KG1 (cell line): ENCODE data around the gene CEP295NL.
A peak's percentile ranks its signal among the peaks of the same experiment; 100 is the strongest.

Source experiments
- DNase-seq: peaks from one replicate; lab custom pipeline; 2025; lab: John Stamatoyannopoulos, UW

CEP295NL gene

DNA sequence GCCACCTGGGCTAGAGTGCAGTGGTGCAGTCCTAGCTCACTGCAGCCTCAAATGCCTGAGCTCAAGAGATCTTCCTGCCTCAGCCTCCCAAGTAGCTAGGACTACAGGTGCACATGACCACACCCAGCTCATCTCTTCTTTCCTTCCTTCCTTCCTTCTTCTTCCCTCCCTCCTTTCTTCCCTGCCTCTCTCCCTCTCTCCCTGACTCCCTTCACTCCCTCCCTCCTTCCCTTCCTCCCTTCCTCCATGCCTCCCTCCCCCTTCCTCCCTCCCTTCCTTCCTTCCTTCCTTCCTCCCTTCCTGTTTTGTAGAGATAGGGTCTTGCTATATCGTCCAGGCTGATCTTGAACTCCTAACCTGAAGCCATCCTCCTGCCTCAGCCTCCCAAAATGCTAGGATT lies 38.9 kb downstream of the CEP295NL start:
- no peak for DNase-seq

DNA sequence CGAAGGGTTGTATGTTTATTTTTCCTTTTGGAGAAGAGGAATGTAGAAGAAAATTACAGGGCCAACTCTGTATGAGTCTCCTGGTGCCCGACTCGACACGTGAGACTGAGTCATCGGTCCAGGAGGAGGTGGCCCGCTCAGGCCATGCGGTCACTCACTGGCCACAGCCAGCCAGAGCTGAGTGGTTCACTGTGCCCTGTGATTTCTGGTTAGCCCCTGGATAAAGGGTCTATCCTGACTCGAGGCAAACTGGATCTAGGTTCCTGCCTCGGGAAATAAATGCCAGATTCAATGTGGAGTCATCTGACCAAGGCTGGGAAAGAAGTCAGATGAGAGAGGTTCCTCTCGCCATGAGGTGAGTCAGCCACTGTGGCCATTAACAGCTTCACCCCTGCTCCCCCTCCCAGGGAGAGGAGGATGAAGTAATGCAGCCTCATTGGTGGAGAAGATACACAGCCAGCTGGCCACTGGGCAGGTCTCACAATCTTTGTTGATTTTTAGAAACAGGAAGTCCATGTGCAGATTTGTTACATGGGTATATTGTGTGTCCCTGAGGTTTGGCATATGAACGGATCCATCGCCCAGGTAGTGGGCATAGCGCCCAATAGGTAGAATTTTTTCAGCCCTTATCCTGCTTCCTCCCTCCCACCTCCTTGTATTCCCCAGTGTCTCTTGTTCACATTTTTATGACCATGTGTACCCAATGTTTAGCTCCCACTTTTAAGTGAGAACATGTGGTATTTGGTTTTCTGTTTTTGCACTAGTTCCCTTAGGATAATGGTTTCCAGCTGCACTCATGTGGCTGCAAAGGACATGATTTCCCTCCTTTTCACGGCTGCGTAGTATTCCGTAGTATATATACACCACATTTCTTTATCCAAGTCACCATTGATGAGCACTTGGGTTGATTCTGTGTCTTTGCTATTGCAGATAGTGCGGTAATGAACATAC lies 40.7 kb downstream of the CEP295NL start:
- DNase-seq, result no peak

DNA sequence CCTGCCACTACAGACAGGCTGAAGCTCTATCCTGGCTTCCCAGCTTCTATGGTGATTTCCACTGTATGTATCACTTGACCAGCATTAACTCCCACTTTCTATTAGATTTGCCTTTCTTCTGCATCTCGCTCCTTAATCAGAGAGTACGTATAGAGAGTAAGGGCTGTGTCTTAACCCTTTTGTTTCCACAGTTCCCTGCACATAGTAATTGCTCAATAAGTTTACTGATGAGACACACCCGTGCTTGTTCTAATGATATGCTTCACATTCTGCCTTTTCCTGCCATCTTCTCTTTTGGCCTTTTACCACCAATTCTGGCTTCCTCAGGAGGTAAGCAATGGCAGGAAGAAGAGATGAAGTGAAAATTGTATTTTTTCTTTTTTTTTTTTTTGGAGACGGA lies 41.8 kb downstream of the CEP295NL start:
- DNase-seq, result no peak

DNA sequence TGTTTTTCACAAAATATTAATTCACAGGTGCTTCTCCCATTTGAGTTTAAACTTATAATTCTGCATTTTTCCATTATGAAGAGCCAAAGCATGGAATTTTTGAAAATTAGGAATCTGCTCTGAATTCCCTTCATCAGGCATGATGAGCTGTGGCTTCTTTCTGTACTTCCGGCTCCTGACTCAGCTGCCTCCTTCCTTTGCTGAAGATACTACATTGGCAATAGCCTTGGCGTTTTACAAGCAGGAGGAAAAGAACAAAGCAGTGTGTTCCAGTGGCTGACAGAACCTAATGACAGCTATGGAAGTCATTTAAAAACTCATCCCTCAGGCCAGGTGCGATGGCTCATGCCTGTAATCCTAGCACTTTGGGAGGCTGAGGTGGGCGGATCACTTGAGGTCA lies 44.0 kb downstream of the CEP295NL start:
- no peak for DNase-seq

DNA sequence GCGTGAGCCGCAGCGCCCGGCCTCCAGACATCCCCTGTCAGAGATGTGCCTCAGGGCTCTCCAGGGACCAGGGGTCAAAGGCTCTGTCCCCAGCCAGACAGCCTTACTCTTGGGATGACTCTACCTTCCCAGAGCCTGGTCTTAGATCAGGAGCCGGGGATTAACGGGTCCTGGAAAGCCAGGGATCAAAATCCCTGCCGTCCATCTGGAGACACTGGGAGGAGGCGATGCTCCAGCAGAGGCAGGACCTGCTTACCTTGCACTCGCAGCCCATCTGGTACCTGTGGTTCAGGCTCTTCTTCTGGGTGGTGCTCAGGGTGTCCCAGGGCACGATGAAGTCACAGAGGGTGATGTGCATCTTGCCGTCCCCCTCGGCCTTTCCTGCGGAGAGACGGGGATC lies 45.7 kb downstream of the CEP295NL start:
- no peak for DNase-seq

DNA sequence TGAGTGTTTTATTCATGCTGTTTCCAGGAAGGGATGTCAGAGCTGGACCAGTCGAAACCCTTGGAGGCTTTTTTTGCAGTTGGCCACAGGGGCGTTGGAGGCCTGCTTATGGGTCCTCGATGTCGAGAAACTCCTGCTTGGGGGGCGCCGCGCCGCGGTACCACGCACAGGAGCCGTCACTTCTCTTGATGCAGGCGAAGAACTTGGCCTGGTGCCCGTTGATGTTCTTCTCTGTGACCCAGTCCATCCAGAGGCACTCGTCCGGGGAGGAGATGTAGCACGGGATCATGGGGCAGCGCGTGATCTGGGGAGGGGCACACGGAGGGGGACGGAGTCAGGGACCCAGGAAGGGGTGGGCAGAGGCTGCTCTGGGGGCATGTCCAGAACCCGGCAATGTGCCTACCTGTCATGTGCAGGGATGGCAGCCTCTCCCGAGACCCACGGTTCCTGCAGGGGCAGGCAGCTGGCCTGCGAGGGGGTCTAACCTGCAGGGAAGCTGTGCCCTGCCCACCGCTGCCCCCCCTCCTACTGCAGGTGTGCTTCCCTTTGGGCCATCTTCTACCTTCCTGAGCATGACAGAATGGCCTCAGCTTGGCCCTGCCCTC lies 47.3 kb downstream of the CEP295NL start:
- DNase-seq, result no peak

DNA sequence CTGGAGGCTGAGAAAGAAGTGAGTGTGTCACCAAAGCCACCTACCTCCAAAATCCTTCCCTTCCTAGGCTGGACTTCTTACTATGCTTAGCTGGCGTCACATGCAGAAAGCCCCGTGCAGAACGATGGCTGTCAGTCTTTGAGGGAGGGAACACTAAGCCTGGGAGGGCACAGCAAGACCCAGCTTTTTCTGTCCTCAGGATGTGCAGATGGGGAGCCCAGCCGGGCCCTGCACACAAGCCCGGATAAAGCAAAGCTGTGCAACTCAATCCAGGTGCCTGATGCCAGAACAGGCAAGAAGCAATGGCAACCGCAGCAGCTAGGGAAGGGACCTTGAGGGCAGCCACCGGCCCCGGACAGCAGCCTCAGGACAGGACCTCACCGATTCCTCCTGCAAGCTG lies 48.5 kb downstream of the CEP295NL start:
- DNase-seq, result no peak

DNA sequence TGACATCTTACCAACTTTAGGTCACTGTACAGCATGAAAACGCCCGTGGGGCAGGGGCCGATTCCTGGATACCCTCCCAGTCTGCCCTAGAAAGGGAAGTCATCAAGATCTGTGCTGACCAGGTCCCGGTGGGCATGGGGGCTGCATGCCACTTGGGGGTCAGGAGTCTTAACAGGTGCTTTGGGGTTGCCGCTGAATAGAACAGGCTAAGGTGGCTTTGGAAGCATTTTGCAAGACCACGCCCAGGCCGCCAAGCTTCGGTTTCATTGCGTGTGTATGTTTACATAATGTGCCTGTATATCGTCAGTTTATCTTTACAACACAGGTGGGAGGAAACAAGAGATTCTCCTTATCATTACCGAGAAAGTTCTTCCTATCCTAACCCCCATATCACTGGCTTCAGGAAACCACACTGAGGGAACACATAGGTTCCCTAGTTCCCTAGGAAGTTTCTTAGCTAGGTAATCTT lies 49.0 kb downstream of the CEP295NL start:
- no peak for DNase-seq

DNA sequence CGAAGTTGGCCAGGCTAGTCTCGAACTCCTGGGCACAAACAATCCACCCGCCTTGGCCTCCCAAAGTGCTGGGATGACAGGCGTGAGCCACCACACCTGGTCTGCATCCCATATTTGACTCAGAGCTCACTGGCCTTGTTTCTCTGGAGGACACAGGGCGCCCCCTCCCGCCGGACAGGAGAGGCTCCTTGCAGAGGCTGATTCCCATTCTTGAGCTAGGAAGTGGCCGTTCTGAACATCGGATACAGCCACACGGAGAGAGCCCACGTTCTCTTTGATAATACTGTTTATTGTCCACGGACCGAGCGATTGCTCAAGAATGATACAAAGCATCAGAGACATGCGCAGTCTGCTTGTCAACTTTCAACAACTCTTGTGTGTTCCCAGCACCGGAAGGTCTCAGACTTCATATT lies 50.3 kb downstream of the CEP295NL start:
- no peak for DNase-seq

DNA sequence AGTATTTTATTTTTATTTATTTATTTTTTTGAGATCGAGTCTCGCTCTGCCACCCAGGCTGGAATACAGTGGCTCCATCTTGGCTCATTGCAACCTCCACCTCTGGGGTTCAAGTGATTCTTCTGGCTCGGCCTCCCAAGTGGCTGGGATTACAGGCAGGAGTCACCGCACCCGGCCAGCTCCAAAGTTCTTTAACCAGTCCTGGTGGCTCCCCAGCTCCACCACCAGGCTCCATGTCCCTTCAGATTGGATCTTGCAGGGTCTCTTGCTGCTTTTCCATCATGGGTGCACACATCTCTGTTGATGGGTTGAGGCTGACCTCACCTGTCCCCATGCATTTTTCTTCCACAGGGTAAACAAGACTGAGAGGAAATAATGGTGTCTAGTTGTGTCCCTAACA lies 54.0 kb downstream of the CEP295NL start:
- no peak for DNase-seq

DNA sequence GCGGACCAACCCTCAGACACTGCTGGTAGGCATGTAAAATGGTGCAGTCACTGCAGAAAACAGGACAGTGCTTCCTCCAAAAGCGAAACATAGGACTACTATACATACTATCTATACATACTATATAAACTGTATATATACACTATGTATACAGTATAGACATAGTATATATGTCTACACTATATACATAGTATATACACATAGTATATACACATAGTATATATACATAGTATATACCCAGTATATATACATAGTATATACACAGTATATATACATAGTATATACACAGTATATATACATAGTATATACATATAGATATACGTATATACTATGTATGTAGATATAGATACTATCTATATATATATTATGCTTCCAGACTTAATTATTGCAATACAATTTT lies 55.9 kb downstream of the CEP295NL start:
- DNase-seq, result no peak

DNA sequence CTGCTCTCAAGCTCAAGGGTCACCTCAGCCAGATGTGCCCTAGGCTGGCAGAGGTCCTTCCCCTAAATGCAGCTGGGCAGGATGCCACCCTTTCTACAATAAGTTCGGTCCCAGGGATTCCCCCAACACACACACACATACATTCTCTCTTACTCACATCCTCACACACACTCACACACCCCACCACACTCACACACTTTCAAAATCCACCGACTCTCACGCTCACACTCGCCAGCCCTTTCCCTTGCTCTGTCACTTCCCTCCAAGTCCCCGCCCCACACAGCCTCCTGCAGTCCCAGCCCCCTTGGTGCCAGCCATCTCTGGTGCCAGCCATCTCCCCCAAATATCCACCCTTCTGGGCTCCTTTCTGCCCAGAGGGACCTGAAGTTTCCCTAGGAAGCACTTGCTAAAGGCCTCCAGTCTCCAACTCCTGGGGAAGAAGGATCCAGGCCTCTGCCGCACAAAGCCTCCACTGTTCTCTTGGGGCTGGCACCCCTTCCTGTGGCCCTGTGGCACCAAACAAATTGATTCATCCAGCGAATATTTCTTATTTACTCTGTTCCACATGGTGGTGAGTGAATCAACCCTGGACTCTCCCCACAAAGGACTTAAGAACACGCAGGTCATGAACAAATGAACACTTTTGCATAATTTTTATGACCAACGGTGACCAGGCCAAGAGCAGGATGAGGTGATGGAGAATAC lies 58.5 kb downstream of the CEP295NL start:
- no peak for DNase-seq

DNA sequence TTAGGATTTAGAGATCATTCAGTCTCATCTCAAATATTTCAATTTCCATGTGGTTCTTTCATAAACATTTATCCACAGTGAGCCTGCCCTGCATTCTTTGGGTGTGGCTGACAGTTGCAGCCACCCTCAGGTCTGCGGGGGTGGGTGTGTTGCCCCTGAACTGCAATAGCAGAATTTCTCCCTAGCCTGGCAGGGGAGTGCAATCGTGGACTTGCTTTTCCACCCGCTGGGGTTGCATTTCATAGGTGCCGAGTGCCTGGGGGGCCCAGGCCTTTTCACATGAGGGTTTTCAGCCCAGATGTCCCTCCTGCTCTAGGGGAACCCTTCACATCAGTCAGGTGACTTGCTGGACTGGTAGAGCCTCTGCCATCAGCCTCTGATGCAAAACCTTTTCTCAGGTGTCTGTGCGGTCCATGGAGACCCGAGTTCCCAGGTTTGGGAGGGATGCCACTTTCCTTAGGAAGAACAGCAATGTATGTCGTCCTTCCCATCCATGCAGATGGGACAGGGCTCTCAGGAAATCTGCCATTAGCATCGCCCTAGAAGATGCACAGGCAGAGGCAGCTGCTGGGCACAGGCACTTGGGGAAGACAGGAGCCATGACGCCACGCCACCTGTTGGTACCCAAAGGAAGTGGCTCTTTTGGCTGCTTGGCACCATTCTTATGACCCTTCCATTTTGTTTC lies 60.0 kb downstream of the CEP295NL start:
- DNase-seq, result no peak

DNA sequence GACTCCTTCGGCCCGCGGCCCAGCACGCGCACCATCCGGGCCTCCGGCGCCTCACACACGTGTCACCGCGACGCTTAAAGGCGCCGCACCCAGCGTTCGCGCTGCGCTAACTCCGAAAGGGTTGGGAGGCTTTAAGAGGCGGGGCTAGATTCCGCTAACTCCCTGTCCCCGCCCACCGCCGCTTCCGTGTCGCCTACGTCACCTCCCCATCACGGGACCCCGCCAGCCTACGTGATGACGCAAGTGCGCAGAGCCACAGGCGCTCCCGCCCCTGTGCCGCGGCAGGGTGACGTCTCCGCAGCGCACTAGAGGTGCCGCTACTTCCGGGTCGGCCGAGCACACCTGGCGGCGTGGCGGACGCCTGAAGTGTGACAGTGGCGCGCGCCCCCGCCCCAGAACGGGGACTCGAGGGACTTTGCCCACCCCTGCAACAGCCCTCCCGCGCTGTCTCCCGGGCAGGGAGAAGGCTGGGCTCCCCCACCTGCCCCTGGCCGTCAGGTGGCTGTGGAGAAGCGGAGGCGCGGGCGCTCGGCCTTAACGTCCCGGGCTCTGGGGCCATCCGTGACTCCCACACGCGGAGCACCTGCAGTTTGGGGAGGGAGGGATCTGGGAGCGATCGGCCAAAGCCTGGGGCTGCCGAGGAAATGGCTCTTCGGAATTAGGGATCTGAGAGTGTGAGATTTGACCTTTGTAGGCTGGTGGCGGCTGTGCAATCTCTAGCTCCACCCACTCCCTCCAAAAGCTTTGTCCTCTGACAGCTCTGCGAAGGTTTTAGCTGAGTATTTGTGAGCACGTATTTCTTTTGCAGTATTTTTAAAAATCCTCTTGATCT lies 62.0 kb downstream of the CEP295NL start, which contains the start of gene USP36:
Gene USP36, minus strand, starts transcription at position 35 of the 832 bp plus-strand sequence. CDS start 4,451 bp downstream, outside the sequence.
- DNase-seq, result peak; percentile 98
